ENCODE measurements around the gene ATP8A1.

Gene ATP8A1

DNA sequence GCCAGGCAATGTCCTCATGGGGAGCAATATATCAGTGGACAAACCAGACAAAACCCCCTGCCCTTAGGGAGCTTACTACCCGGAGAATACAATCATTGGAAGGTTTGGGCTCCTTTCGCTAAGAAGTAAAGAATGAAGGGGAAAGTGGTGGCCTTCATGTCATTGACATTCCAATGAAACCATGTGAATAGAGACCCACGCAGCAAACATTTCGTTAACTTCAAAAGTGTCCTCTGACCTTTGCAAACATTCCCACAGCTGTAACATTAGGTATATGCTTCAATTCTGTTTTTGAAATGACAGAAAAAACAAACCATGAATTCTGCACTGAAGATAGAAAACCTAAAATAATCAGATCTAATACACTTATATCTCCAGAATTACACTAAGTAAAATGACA lies 7.0 kb downstream of the ATP8A1 start:
- DNase-seq: no peak

DNA sequence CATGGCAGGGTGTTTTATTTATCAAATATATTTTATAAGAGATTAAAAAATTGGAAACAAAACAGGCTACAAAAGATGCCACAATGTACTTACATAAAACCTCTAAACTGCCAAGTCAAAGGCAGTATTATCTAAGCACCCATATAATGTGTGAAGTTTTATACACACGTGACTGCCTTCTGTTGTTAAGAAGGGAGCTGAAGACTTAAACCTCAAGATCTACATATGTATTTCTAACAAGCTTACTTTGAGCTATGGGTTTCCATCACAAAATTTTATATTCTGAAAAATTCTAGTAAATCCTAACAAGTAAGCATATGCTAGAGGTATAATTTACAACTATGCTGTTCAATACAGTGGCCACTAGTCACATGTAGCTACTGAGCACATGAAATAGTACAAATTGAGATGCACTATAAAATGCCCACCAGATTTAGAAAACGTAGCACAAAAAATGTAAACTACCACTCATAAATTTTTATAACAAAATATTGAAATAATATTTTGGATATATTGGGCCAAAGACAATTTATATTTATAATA lies 9.8 kb downstream of the ATP8A1 start:
- DNase-seq: no peak

DNA sequence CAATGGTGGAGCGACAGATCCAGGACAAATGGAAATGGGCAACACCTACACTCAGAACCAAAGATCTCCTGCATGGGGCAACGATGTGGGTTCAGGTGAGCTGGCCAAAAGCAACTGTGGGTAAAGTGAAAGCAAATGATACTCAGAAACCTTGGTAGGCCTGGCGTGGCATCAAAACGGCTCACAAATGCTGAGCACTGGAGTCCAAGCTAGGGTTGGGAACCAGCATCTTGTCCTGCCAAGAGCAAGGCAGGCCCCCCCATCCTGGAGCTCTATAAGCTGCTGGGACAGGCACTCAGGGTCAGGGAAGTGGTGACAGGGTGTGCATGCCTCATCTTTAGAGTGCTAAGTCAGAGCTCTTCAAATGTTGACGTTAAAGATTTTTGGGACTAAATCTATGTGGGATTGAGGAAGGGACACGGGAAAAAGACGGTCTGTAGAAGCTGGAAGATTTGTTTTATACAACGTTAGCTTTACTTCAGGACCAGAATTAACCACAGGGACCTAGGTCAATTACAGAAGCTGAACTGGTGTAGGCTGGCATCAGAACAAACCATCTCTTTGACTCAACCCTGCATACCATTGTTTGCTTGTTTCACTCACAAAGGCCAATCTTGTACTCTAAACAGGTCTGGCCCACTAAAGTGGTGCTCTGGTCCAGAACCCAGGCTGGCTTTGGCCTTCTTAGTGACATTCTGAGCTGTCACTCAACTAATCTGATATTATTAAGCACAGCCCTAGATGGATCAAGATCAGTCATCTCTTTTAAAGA lies 10.7 kb downstream of the ATP8A1 start:
- no peak for DNase-seq

DNA sequence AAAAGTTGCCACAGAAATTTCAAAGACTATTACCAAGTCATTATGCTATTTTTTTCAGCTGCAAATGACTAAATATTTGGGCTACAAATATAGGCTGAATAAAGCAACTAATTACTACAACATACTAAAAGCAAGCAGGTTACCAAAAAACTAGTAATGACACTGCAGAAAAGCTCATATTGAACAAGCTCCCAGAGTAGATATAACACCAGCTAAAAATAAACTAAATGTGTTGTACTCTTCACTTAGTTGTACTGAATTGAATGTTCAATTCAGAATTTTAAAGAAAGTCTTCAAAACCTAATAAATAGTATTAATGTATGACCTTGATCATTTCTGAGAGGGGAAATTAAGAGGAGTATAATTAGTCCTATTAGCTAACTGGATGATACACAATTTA lies 12.0 kb downstream of the ATP8A1 start:
- no peak for DNase-seq

DNA sequence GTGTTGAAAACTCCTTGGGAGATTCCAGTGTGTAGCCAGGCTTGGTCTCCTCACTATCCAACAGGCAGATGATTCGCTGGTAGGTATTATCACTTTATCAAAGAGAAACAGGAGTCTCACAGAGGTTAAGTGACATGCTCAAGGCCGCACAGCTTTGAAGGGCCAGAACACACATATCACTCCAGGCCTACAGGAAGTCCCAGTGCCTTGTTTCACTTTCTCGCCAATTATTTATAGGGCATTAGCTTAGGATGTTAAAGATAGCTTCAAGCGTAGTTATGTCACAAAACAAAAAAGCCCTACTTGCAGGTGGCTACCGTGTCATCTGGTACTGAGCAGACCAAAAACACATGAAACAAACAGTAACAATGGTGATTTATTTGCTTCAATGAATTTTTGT lies 13.2 kb downstream of the ATP8A1 start:
- no peak for DNase-seq

DNA sequence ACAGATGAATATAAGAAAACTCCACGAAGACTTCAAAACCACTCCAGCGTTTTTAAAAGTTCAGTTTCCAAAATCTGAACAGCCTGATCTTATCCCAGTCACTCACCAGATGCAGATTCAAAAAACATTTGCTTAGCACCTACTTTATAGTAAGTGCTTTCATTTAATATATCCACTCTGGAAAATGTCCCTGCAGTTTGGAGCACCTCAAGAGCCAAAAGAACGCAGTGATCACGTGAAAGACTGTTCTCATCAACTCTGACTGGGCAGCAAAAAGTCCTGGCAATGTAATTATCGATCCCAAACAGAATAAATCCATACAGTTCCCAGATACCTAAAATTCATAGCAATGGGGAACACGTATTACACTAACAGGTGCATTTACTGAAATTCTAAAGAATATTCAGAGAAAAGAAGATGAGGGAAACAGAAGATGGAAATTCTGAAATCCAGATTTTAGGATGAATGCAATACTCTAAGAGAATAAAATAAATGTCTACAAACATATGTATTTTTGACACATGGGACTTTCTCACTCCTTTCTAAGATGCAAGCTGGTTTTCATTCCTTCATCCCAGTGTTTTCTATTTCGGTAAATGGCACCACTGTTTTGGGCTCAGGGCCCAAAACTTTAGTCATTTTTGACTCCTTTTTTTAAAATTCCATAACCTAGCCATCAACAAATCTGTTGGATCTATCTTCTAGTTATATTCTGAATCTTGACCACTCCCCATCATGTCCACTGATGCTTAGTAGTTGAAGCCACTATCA lies 13.9 kb downstream of the ATP8A1 start:
- DNase-seq: no peak

DNA sequence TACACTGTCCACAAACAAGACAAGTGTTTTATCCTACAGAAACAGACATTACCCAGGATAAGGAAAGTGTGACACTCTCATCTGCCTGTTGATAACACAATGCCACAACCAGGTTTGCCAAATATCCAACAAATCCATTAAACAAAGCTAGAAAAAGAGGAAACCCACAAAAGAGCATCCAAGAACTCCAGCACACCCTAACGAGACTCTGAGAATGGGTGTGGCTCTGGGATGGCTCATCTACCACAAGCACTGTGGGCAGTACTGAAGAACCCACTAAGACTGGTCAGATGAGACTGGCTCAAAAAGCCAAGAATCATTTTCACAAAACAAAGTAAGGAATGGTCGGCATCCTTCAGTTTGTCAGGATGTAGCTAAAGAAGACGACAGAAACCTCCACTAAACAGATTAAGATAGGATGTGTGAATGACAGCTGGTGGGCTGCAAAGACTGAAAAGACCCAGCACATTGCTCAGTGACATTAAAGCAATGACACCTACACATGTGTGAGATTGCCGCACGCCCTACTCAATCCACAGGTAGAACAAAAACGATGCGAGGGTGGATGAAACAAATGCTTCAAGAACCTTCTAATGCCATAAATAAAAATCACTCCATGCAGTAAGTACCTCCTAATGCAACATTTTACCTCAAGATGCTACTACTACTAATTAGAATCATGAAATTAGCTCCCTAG lies 14.7 kb downstream of the ATP8A1 start:
- DNase-seq: no peak

DNA sequence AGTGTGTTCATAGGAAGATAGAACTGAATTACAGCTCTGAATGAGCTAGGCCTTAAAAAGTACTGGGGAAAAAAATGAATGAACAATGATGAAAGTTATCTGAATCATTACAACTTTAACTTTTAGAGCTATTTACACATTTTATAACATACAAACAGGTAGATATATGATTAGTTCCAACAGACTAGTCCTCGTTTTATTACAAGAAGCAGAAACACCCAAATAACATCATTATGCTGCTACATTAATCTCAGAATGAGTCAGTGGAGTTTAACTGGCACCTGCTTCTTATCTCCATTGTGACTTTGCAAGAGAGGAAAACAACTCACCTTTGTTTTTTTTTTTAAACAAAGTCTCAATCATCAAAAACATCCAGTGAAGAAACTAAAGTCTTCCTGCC lies 15.2 kb downstream of the ATP8A1 start:
- no peak for DNase-seq

DNA sequence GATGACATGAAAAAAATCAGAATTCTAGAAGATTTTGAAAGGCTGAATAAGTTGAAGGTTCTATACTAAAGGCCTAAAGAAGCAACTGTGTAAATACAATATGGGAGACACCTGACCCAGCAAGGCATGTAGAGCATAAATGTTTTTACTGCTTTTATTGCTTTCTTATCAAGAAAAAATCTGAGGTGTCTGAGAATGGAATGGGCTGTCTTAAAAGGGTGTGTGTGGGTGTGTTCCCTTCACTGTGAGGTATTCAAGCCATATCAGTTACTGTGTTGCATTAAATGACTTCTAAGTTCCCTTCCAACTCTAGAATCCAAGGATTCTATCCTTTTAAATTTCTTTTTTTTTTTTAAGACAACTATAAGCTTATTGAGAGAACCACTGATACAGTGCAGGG lies 15.7 kb downstream of the ATP8A1 start:
- no peak for DNase-seq

DNA sequence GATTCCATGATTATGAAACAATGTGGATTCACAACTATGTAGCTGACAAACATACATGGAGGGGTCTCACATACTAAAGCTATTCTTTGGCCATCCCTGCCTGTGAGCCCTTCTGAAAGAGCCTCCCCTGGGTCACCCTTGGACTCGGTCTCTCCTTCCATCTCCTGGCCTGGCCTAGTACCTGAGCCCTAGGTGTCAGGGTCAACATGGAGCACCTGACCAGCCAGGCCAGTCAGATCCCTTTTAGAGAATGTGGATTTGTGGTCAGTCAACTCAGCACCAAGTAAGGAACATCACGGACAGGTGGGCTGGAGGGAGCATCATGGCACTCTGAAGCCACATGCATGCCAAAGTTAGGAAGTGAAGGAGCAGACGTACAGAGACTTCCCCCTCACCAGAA lies 16.3 kb downstream of the ATP8A1 start:
- DNase-seq: no peak

DNA sequence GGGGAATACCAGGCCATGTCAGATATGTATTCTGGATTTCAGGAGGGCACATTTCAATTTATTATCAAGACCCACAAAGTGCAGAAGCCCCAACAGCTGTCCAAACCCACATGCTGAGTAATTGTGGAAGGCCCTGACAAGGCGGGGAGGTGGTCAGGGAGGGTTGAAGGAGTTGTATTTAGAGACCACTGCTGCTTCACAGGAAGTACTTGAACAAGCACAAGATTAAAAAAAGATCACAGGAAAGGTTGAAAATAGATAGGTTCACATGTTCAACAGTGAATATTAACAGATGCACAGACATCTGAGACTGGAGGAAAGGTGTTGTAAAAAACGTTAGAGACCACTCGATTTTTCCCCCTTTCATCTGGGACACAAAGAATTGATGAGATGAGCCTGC lies 17.9 kb downstream of the ATP8A1 start:
- DNase-seq: no peak

DNA sequence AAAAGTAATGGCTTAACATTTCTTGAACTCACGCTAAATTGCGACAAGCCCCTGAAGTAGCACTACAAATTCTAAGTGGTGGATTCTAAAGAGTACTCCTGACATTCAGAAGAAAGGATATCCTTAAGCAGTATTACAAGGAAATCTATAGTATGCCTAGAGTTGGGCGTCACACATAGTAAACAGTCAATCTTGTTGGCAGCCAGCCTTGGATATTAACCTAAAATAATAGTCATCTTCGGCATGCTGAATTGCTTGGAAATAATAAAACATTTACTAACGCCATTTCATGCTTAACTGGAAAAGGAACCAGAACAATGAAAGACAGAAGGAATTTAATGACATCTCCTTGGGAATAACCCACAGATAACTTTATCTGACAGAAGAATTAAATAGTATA lies 18.6 kb downstream of the ATP8A1 start:
- no peak for DNase-seq

DNA sequence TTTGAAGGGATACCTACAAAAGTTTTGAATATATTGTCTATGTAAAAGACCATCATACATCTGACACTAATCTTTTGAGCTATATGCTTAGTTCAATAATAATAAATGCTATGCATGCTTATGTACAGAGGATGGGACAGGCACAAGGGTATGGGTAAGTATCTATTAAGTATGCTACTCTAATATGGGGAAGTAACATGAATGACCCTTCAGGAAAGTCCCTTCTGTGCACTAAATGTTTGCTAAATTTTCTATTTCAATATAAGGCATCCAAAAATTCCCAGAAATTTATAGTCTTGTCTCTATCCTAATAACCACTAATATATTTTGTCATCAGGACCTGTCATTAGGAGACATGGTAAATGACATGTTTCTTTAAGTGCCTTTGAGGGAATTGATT lies 19.0 kb downstream of the ATP8A1 start:
- DNase-seq: no peak

DNA sequence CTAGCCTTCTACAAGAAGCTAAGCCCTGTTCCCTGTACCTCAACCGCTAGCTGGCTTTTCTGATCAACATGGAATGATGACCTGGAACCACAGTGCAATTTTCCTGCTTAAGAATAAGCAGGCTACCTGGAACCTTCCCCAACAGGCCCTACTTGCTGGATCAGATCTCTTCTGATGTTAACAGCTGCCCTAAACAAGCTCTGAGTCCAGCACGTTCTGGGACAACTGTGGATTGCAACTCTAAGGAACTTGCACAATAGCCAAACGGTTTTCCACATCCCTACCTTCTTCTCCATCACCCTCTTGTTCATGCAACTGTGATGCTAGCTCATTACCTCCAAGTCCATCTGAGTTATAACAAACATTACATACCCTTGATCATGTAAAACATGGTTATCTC lies 19.8 kb downstream of the ATP8A1 start:
- DNase-seq: no peak

DNA sequence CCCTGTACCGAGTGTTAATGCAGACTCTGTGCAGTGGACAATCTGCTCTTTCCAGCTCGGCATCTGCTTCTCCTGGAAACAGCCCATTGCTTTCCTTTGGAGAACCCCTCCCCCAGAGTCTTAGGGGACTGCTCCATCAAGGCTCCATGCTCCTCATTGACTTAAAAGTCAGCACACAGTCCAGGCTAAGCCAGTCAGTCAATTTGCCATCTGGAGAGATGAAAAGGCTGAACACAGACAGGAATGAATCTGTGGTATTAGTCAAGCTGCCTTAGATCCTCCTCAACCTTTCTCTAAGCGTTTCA lies 20.3 kb downstream of the ATP8A1 start:
- DNase-seq: no peak

DNA sequence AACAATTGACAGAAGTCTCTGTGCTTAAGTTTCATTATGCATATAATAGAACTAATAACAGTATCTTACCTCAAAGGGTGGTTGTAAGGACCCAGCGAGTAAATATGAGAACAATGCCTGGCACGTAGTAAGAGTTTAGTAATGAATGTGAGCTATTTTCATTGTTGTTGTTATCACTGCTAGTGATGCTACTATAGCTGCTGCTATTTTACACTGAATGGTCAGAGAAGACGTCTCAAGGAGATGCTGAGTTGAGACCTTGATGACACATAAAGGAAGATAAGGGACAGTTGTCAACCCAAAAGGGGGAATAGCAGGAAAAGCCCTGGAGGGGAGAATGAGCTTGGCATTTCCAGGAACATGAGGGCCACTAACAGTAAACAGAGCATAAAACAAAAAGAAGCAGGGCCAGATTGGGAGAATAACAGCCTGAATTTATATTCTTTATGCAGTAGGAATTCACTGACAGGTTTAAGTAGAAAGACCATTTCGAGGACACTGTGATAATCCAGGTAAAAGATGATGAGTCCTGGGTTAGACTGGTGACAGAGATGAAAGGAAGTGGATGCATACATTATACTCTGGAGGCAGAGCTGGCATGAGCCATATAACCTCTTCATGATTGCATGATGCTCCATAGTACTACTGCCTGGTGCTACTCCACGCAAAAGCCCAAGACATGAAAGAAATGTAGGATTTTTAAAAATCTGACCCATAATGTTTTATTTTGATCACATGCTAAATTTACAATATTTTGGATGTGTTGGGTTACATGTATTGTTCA lies 23.1 kb downstream of the ATP8A1 start:
- DNase-seq: no peak

DNA sequence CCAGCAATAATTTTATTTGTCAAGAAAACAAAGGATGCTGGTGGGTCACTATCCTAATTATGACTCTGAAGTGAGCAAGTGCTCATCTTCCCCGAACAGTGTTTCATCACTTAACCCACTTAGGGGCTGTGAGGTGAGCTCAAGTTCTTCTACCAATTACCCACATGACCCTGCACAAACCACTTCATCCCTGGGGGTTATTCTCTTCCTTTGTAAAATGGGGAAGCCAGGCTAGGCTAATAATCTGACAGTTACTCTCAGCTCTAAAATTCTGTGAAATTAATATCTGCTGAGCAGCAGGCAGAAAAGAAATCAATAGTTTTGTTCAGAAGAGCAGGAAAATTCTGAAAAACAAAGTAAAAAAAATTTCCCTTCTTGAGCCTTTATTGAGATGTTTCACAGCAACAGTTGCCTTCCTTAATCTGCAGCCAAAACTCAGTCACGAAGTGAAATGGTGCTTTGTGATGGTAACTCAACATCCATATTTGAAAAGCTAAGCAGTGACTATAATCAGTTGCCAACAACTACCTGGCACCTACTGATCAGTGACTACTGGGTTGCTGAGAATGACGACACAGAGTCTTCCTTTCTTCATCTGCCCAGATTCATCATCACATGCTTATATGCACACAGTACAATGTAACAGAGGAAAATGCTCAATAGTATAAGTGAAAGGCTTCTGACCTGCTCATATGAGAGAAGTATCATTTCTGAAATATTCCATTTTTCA lies 24.1 kb downstream of the ATP8A1 start:
- DNase-seq: no peak

DNA sequence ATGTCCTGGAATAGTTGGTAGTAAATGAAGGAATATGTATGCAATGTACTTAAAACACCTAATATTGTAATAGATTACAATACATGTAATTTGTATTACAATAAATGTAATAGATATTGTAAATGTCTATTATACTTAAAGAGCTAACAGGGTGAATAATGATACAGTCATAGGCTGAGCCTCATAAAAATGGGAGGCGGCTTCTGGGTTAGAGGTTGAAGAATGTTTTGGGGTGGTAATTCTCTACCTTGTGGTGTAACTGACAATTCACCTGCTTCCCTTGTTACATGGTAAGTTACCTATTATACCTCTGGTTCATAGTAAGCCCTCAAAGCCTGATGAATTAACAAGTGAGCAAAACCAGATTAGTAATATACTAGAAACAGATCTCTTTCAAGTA lies 26.0 kb downstream of the ATP8A1 start:
- no peak for DNase-seq

DNA sequence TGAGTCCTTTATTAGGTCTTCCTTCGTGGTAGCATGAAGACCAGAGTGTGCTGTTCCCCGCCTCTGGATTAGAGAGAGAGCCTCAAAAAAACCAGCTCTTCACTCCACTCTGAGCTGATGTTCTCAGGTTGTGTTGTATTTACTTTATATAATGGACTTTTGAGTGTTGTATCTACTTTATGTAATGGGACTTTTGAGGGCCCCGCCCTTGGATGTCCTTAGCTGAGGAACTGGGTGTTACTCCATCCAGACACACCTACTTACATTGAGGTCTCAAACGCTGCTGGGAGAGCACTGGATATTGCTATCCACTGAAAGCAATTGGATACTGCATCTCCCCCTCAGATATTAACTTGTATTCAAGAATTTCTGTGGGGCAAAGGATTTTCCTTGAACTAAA lies 28.2 kb downstream of the ATP8A1 start:
- no peak for DNase-seq

DNA sequence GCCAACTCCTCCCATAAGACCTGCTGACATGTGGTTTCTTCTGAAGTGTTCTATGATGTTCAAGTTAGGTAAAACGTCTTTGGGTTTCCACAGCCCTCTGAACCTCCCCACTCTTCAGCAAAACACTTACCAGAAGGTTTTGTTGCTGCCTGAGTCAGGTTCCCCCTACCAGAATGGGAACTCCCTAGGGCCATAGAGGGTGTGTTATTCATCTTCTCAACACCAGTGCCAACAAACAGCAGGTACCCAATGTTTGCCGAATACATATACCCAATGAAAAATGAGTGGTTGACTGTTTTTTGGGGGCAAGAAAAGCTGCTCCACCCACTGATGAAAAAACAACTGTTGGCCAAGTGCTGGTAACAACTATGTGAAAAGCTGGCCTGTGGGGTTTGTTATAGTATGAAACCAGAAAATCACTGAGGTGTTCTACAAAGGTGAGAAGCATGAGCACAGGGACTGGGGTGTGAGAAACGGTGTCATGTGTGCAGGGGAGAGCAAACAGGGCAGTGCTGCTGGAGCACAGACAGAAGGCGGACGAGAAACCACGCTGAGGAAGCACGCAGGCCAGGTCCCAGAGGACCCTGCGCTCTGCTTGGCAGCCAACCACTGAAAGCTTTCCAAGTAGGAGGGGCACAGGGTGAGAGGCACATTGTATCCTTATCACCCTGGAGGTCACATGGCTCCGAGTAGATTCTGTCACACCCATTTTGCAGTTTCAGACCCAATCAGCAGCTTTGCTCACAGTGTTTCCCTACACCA lies 28.8 kb downstream of the ATP8A1 start:
- peak; percentile 30 for DNase-seq

DNA sequence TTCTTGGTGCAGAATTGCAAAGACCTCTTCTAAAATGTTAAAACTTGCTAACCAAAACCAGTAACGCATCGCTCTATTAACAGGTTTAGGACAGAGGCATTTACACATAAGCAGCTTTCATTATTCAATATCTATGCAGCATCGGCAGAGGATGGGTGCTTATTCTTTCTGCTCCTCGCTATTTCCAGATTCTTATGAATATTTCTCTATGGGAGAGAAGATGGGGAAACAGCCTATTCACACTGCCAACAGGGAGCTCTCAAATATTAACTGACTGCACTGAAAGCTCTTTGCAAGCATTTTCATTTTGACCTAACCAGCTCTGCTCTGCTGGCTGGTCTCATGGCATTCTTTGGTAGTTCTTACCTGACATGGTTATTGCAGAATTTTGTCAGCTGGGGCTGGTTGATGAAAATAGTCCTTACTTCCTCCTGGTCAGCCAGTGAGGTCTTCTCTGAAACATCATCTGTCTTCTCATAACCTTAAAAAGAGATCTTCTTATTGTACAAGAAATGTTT lies 30.2 kb downstream of the ATP8A1 start:
- no peak for DNase-seq

Data from effector CD8-positive, alpha-beta T cell (primary cell).